ENCODE results near the gene DLGAP1. TPM values are rescaled to one million over a fixed set of nuclear protein-coding genes. Genes with fewer than 3 reads are reported as not detected.

DLGAP1 gene
- total RNA-seq, 1 experiment from 2014 or later: 0.39 TPM

- TF ChIP-seq, protein P1, sequence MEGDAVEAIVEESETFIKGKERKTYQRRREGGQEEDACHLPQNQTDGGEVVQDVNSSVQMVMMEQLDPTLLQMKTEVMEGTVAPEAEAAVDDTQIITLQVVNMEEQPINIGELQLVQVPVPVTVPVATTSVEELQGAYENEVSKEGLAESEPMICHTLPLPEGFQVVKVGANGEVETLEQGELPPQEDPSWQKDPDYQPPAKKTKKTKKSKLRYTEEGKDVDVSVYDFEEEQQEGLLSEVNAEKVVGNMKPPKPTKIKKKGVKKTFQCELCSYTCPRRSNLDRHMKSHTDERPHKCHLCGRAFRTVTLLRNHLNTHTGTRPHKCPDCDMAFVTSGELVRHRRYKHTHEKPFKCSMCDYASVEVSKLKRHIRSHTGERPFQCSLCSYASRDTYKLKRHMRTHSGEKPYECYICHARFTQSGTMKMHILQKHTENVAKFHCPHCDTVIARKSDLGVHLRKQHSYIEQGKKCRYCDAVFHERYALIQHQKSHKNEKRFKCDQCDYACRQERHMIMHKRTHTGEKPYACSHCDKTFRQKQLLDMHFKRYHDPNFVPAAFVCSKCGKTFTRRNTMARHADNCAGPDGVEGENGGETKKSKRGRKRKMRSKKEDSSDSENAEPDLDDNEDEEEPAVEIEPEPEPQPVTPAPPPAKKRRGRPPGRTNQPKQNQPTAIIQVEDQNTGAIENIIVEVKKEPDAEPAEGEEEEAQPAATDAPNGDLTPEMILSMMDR (IDR thresholded peaks at IDR 0.05 in 2 of 3, conservative IDR thresholded peaks at IDR 0.05 in 1 of 3; ENCODE audit: borderline replicate concordance in 1 of 3, insufficient read depth in 1 of 3, low read depth in 2 of 3, low read length in 2 of 3): no peak
- TF ChIP-seq FOSL1 (IDR thresholded peaks at IDR 0.05; ENCODE audit: low read depth) (no peak), ELF1 (IDR thresholded peaks at IDR 0.05; ENCODE audit: borderline replicate concordance, low read depth) (no peak)
These were observed 806.9 kb downstream of the DLGAP1 start (continued) for GRCh38 chr18:3648200-3648599.

- no peak for TF ChIP-seq RAD21 (IDR thresholded peaks at IDR 0.05; ENCODE audit: low read depth)
- H3K4me3 ChIP-seq (replicated peaks in 1 of 2; ENCODE audit: low read depth in 1 of 2, low read length in 2 of 2): no peak overlapping the region
- H3K27ac ChIP-seq (ENCODE audit: low read depth, low read length): peak overlapping the region; percentile 96
- no peaks in the 10 kb centered on the region for H3K36me3 ChIP-seq (ENCODE audit: control insufficient read depth in 1 of 2, insufficient read depth in 2 of 2, low read length in 2 of 2)
- POLR2A ChIA-PET: interaction anchor here (0.5 to 10.6 kb wide), 5 partner anchors 18 to 45 kb away, joined by 3 to 266 read pairs (median 5); no protein-coding TSS in a partner anchor
- DNase-seq (ENCODE audit: low read depth, low spot score) (no peak), ATAC-seq (no peak)
- H3K79me2 ChIP-seq (ENCODE audit: insufficient read depth, low read length): no peaks in the 10 kb centered on the region
- peak overlapping the region; percentile 88 for H3K9ac ChIP-seq (ENCODE audit: low read length)
- CTCF ChIA-PET: no interaction called here
- H3K9me2 ChIP-seq (ENCODE audit: insufficient read depth): no peaks in the 10 kb centered on the region
- H3K9me3 ChIP-seq (ENCODE audit: control insufficient read depth in 1 of 2, insufficient read depth in 1 of 2, low read depth in 1 of 2, low read length in 2 of 2): no peaks in the 10 kb centered on the region
- no peaks in the 10 kb centered on the region for H4K20me1 ChIP-seq (ENCODE audit: insufficient read depth)
- no peaks in the 10 kb centered on the region for H3K27me3 ChIP-seq (ENCODE audit: insufficient read depth, low read length)
- RAD21 ChIA-PET (ENCODE audit: low non-redundant PET in 1 of 2, low total read pairs in 2 of 2, uncharacterized antibody in 2 of 2, unreplicated experiment in 2 of 2): no interaction called here
- intact Hi-C loops (cut with micrococcal nuclease): no loop called here
- peaks cover 67% of the 10 kb centered on the region in 2 experiments for H3K4me1 ChIP-seq (ENCODE audit: control insufficient read depth in 1 of 2, insufficient read depth in 2 of 2, low read length in 2 of 2)
- BruUV-seq (replicated peaks): no TSS peak
- peak overlapping the region; percentile 56; the same call in 1 of the 2 replicates for H3K4me2 ChIP-seq (ENCODE audit: low read length)
- peak overlapping the region; percentile 19 for H2AFZ ChIP-seq (ENCODE audit: low read depth, low read length, poor library complexity, severe bottlenecking)
These were observed 807.5 kb downstream of the DLGAP1 start for GRCh38 chr18:3647636-3648035.

Measured in HCT116 (cell line).